Activated T-cell treated with anti-CD3 and anti-CD28 coated beads, Interleukin-2, amount 50 U/mL, for 1 hour (primary cell): ENCODE results near the gene STAT4.
A peak's percentile ranks its signal among the peaks of the same experiment; 100 is the strongest.

ENCODE experiments used
- DNase-seq: peaks from one replicate; pipeline ENCODE4 v3.0.0-alpha.2; 2020

STAT4 gene

GRCh38 chr2:191150600-191151330 is at the start of gene STAT4:
STAT4 (minus strand) TSS chr2:191150994; CDS start chr2:191148203, 2,791 bp downstream.
- DNase-seq: peak; percentile 76

- no peak for DNase-seq
Observed at GRCh38 chr2:191199929-191200512, 49.2 kb upstream of the STAT4 start.

GRCh38 chr2:191198271-191198670 is 47.5 kb upstream of the STAT4 start:
- DNase-seq: no peak

GRCh38 chr2:191197096-191197495 is 46.3 kb upstream of the STAT4 start:
- no peak for DNase-seq

- DNase-seq: no peak
Observed at GRCh38 chr2:191195021-191195420, 44.2 kb upstream of the STAT4 start.

- DNase-seq: no peak
Observed at GRCh38 chr2:191190861-191191552, 40.2 kb upstream of the STAT4 start.

GRCh38 chr2:191190435-191190834 is 39.6 kb upstream of the STAT4 start:
- DNase-seq: no peak

GRCh38 chr2:191189112-191189635 is 38.4 kb upstream of the STAT4 start:
- no peak for DNase-seq

- DNase-seq: no peak
Observed at GRCh38 chr2:191188550-191189093, 37.8 kb upstream of the STAT4 start.

- DNase-seq: no peak
Observed at GRCh38 chr2:191187105-191187829, 36.5 kb upstream of the STAT4 start.

GRCh38 chr2:191184457-191184856 is 33.7 kb upstream of the STAT4 start:
- DNase-seq: no peak

GRCh38 chr2:191183516-191183915 is 32.7 kb upstream of the STAT4 start:
- no peak for DNase-seq

- no peak for DNase-seq
Observed at GRCh38 chr2:191183081-191183480, 32.3 kb upstream of the STAT4 start.

- DNase-seq: no peak
Observed at GRCh38 chr2:191180713-191181112, 29.9 kb upstream of the STAT4 start.

- DNase-seq: no peak
Observed at GRCh38 chr2:191180276-191180675, 29.5 kb upstream of the STAT4 start.

GRCh38 chr2:191178806-191179514 is 28.2 kb upstream of the STAT4 start:
- DNase-seq: no peak

GRCh38 chr2:191177751-191178736 is 27.2 kb upstream of the STAT4 start:
- DNase-seq: no peak

GRCh38 chr2:191176801-191177438 is 26.1 kb upstream of the STAT4 start:
- no peak for DNase-seq

GRCh38 chr2:191176305-191176704 is 25.5 kb upstream of the STAT4 start:
- DNase-seq: no peak

GRCh38 chr2:191174442-191174841 is 23.6 kb upstream of the STAT4 start:
- DNase-seq: no peak
